GM23248 (cell line): ENCODE measurements around the gene TRAK2. TPM values are rescaled to one million over a fixed set of nuclear protein-coding genes. Genes with fewer than 3 reads are reported as not detected.

Experiments
- DNase-seq: peaks from one replicate; pipeline ENCODE4 v3.0.0-alpha.2; 2015
- H2AFZ ChIP-seq: fragments of 200-600 bp; sonication (generic); 2 replicates; pipeline ENCODE4 v1.6.1; 2016; ENCODE audit warnings: antibody characterized with exemption
- H3F3A ChIP-seq: fragments of 200-600 bp; sonication (generic); 2 replicates; pipeline ENCODE4 v1.6.1; 2016; ENCODE audit warnings: mild to moderate bottlenecking, antibody characterized with exemption, mixed run types; ENCODE audit not compliant: insufficient read depth
- H3K27ac ChIP-seq: fragments of 200-600 bp; sonication (generic); 2 replicates; pipeline ENCODE4 v1.5.1; 2016; ENCODE audit warnings: mild to moderate bottlenecking
- H3K27me3 ChIP-seq: fragments of 200-600 bp; sonication (generic); replicated peaks from 2 replicates; pipeline ENCODE4 v1.6.1; 2016; ENCODE audit warnings: mild to moderate bottlenecking; ENCODE audit not compliant: insufficient read depth
- H3K36me3 ChIP-seq: fragments of 200-600 bp; sonication (generic); 2 replicates; pipeline ENCODE4 v1.6.1; 2016; ENCODE audit warnings: low read depth, mild to moderate bottlenecking
- H3K4me1 ChIP-seq: fragments of 200-600 bp; sonication (generic); 2 replicates; pipeline ENCODE4 v1.6.1; 2016; ENCODE audit warnings: mild to moderate bottlenecking; ENCODE audit not compliant: insufficient read depth
- H3K4me2 ChIP-seq: fragments of 200-600 bp; sonication (generic); one replicate; pipeline ENCODE4 v1.6.1; 2016; ENCODE audit warnings: mild to moderate bottlenecking; ENCODE audit not compliant: unreplicated experiment
- H3K4me3 ChIP-seq: fragments of 200-600 bp; sonication (generic); 2 replicates; pipeline ENCODE4 v1.5.1; 2016; ENCODE audit warnings: mild to moderate bottlenecking
- H3K79me2 ChIP-seq: fragments of 200-600 bp; sonication (generic); 2 replicates; pipeline ENCODE4 v1.6.1; 2016; ENCODE audit warnings: mild to moderate bottlenecking; ENCODE audit not compliant: insufficient read depth
- H3K9ac ChIP-seq: fragments of 200-600 bp; sonication (generic); 2 replicates; pipeline ENCODE4 v1.6.1; 2016; ENCODE audit warnings: mild to moderate bottlenecking
- H3K9me2 ChIP-seq: fragments of 200-600 bp; sonication (generic); 2 replicates; pipeline ENCODE4 v1.6.1; 2016; ENCODE audit warnings: mixed run types, mild to moderate bottlenecking, moderate library complexity; ENCODE audit not compliant: insufficient read depth
- H3K9me3 ChIP-seq: fragments of 200-600 bp; sonication (generic); one replicate; pipeline ENCODE4 v1.6.1; 2017; ENCODE audit warnings: low read depth
- H4K20me1 ChIP-seq: fragments of 200-600 bp; sonication (generic); 2 replicates; pipeline ENCODE4 v1.6.0; 2016; ENCODE audit not compliant: insufficient read depth
- EZH2 ChIP-seq: fragments of 200-600 bp; sonication (generic); IDR thresholded peaks from 2 replicates; pipeline ENCODE4 v1.6.1; 2018; ENCODE audit warnings: antibody characterized with exemption, mild to moderate bottlenecking; ENCODE audit not compliant: insufficient read depth, poor library complexity, severe bottlenecking
- EZH2phosphoT487 ChIP-seq: fragments of 200-600 bp; sonication (generic); IDR thresholded peaks from 2 replicates; pipeline ENCODE4 v1.6.1; 2018; ENCODE audit warnings: antibody characterized with exemption, moderate library complexity, mild to moderate bottlenecking, low read depth; ENCODE audit not compliant: insufficient read depth
- WGBS, 2 experiments: methylation state at CpG; one replicate each; pipeline ENCODE4 v1.1.6; 2015 to 2017; ENCODE audit warnings: low lambda C conversion rate in 2 of 2, low coverage in 1 of 2; ENCODE audit errors: missing lambda C conversion rate in 2 of 2; 5-methylcytosine and 5-hydroxymethylcytosine counted together
- in situ Hi-C: fragments of 300-500 bp; cut with MboI; formaldehyde crosslinking; loops from 2 replicates; pipeline ENCODE4 v1.15.0; 2020
- polyA plus RNA-seq: library from polyadenylated mRNA; unstranded; fragments of >200 nt; fragmentation: Nextera tagmentation; extraction: Ambion mirVana; gene quantifications from 2 replicates; pipeline ENCODE4 v1.2.1, GENCODE V29; 2016
- total RNA-seq: library from RNA; depleted of rRNA; stranded (reverse); fragments of >200 nt; shearing (Covaris generic); gene quantifications from 2 replicates; pipeline ENCODE4 v1.2.3, GENCODE V29; 2014

TRAK2 gene
- total and polyA plus RNA-seq, 2 experiments from 2014 or later: 21.4 to 32.5 TPM

DNA sequence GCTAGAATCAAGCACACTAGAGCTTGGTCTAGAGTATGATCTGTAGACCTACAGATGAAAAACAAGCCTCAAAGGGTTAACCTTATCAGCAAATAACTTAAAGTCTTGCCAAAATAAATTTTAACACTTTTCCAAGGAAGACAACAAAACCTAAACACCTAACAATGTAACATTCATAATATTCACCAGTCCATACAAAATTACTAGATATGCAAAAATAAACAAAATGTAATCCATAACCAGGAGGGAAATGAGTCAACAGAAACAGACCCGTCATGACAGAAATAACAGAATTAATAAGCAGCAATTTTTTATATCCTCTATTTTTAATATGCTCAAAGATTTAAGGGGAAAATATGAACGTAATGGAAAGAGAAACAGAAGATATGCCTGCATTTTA lies 36.1 kb downstream of the TRAK2 start:
- H3K27ac ChIP-seq: no peak overlapping the region
- H3K9me3 ChIP-seq: no peaks in the 10 kb centered on the region
- H3F3A ChIP-seq: peaks cover 30% of the 10 kb centered on the region
- 0 out of 2 replicates have a peak, but pooled peaks cover 3% of the 10 kb centered on the region for H3K9me2 ChIP-seq
- peaks cover 40% of the 10 kb centered on the region for H3K4me1 ChIP-seq
- no peaks in the 10 kb centered on the region for H4K20me1 ChIP-seq
- no peak overlapping the region for H3K4me3 ChIP-seq
- no peak overlapping the region for H3K9ac ChIP-seq
- TF ChIP-seq EZH2 (no peak), EZH2phosphoT487 (no peak)
- peaks cover 65% of the 10 kb centered on the region for H3K79me2 ChIP-seq
- 38 to 48% methylated on average over 2 of the region's 2 CpGs for WGBS, 2 experiments
- no peak for DNase-seq
- H3K36me3 ChIP-seq: no peaks in the 10 kb centered on the region
- in situ Hi-C loops: no loop called here
- H3K4me2 ChIP-seq: no peak overlapping the region
- no peaks in the 10 kb centered on the region for H3K27me3 ChIP-seq
- H2AFZ ChIP-seq: no peak overlapping the region

DNA sequence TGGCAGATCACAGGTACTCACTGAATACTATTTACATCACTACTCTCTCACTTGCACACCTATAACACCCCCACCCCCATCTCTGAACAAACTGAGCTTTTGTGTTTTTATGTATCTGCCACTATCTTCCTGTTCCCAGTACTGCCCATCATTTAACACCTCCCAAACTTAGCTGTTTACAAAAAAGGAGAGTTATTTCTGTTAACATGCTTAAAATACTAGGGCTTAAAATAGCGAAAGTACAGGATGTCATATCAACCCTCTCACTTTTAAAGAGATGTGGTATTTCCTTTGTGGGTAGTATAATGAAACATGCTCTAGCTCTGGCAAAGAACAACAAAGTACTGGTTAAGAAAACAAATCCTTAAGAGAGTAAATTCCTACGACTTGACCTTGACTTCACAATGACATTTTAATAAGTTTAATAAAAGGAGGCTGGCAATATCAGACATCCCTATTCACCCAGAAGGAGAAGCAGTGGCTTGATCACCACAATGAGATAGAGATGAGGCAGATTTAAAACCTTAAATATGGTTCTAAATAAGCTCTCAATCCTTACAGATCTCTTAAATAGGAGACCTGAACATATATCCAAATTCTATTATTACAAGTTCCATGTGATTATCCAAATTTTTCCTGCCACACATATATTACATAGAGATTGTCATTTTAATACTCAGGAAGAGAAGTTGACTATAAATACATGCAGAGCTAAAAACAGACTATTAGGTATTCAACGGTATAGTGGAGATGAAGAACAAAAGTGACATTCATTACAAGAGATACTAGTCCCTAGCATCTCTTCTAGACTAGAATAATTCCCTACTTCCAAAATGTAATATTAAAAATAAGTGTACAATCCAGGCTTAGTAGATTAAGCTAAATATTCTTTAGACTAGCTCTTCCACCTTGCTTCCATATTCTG lies 36.9 kb downstream of the TRAK2 start:
- Histone ChIP-seq H3K4me2 (peak overlapping the region; percentile 55), H3K4me1 (peaks cover 32% of the 10 kb centered on the region), H3F3A (peaks cover 24% of the 10 kb centered on the region), H3K36me3 (no peaks in the 10 kb centered on the region), H3K9me3 (no peaks in the 10 kb centered on the region), H3K4me3 (peak overlapping the region; percentile 31), H3K9ac (no peak overlapping the region), H3K27ac (no peak overlapping the region), H3K27me3 (no peaks in the 10 kb centered on the region), H3K79me2 (peaks cover 68% of the 10 kb centered on the region), H3K9me2 (0 out of 2 replicates have a peak, but pooled peaks cover 3% of the 10 kb centered on the region), H4K20me1 (no peaks in the 10 kb centered on the region), H2AFZ (no peak overlapping the region)
- DNase-seq: peak; percentile 30
- 42 to 47% methylated on average over 3 of the region's 3 CpGs for WGBS, 2 experiments
- TF ChIP-seq EZH2: no peak
- no peak for TF ChIP-seq EZH2phosphoT487
- in situ Hi-C loops: no loop called here

GRCh38 chr2:201413552-201413951 lies 37.7 kb downstream of the TRAK2 start:
- in situ Hi-C loops: no loop called here
- Histone ChIP-seq H3K9me2 (0 out of 2 replicates have a peak, but pooled peaks cover 3% of the 10 kb centered on the region), H3K27me3 (no peaks in the 10 kb centered on the region), H4K20me1 (no peaks in the 10 kb centered on the region), H3K9ac (no peak overlapping the region), H3K4me3 (no peak overlapping the region; the same call in 1 of the 2 replicates), H2AFZ (no peak overlapping the region), H3K4me2 (peak overlapping the region; percentile 55), H3F3A (peaks cover 16% of the 10 kb centered on the region), H3K9me3 (no peaks in the 10 kb centered on the region), H3K79me2 (peaks cover 74% of the 10 kb centered on the region), H3K4me1 (peaks cover 25% of the 10 kb centered on the region), H3K36me3 (no peaks in the 10 kb centered on the region), H3K27ac (no peak overlapping the region)
- DNase-seq: no peak
- 66 to 70% methylated on average over 4 of the region's 4 CpGs for WGBS, 2 experiments
- TF ChIP-seq EZH2phosphoT487: no peak
- TF ChIP-seq EZH2: no peak

DNA sequence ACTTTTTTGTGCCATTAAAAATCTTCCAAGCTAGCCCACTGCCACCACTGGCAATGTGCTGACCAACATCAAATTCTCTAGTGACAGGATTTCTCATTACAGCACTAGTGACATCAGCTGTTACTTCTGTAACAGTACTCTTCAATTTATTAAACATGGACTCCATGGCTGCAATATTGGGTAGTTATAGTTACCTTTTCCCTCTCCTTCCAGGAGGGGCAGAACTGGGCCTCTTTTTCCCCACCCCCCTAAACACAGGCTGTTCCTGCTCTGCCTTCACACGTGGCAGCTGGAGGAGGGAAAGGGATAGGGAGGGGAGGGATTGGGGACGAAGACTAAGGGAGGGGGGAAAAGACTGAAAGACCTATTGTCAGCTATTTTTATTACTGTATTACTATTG lies 38.1 kb downstream of the TRAK2 start:
- 97 to 100% methylated on average over 2 of the region's 2 CpGs for WGBS, 2 experiments
- H3K9ac ChIP-seq: no peak overlapping the region

More for the DNA sequence above, 38.1 kb downstream of the TRAK2 start:
- H2AFZ ChIP-seq: no peak overlapping the region
- no peaks in the 10 kb centered on the region for H4K20me1 ChIP-seq
- H3K4me3 ChIP-seq: no peak overlapping the region
- H3K36me3 ChIP-seq: no peaks in the 10 kb centered on the region
- H3K79me2 ChIP-seq: peaks cover 74% of the 10 kb centered on the region
- in situ Hi-C loops: no loop called here
- TF ChIP-seq EZH2: no peak
- no peak for TF ChIP-seq EZH2phosphoT487
- 0 out of 2 replicates have a peak, but pooled peaks cover 3% of the 10 kb centered on the region for H3K9me2 ChIP-seq
- H3F3A ChIP-seq: peaks cover 14% of the 10 kb centered on the region
- H3K27ac ChIP-seq: no peak overlapping the region
- H3K27me3 ChIP-seq: no peaks in the 10 kb centered on the region
- no peak overlapping the region for H3K4me2 ChIP-seq
- no peaks in the 10 kb centered on the region for H3K9me3 ChIP-seq
- no peak for DNase-seq
- H3K4me1 ChIP-seq: peaks cover 25% of the 10 kb centered on the region
